ENCODE measurements around the gene SLFN12L. TPM values are rescaled to one million over a fixed set of nuclear protein-coding genes. Genes with fewer than 3 reads are reported as not detected.

SLFN12L gene
- total and polyA plus RNA-seq, 10 of the 15 experiments (the other 5 are each of a cell fraction or from before 2014, with no cell fraction given), result 1.0 to 21.3 (median 9.4) TPM

DNA sequence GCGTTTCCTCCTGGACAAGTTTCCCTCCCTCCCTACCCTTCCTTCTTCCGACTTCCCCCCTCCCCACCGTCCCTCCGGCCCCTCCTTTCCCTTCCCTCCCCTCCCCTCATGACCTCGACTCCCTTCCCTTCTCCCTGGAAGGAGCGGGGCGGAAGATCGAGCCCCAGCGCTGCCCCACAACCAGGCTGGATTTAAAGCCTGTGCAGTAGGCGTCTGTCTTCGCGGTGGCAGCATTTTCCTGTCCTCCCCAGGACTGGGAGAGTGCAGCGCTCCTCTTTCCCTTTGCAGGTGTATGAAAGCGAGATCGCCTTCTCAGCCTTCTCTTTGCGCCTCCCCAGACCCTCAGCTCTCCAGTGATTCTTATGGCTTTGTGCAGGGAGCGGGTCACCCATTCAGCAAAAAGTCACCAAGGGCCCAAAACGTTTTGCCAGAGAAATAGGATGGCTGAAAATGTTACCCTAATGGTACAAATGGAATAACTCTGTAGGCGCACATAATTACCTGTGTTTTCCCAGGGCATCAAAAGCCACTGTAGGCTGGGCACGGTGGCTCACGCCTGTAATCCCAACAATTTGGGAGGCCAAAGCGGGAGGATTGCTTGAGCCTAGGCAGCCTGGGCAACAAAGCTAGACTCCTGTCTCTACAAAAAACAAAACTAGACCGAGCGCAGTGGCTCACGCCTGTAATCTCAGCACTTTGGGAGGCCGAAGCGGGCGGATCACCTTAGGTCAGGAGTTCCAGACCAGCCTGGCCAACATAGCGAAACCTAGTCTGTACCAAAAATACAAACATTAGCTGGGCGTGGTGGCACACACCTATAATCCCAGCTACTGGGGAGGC lies 40.8 kb downstream of the SLFN12L start:
- no peak for ATAC-seq
- FAIRE-seq, result no peak
- Histone ChIP-seq H3K4me2 (ENCODE audit: control insufficient read depth, insufficient read depth) (no peak overlapping the region), H3K36me3 (ENCODE audit: control insufficient read depth in 2 of 2, insufficient read depth in 2 of 2, low read length in 1 of 2) (no peaks in the 10 kb centered on the region; a peak in 2 of 4 replicates), H3K27me3 (replicated peaks in 1 of 2; ENCODE audit: control insufficient read depth in 2 of 2, insufficient read depth in 2 of 2, low read length in 1 of 2) (no peaks in the 10 kb centered on the region), H4K20me1 (ENCODE audit: control insufficient read depth, insufficient read depth) (no peaks in the 10 kb centered on the region; the same call in 1 of the 2 replicates), H3K4me3 (no peak overlapping the region), H3K4me1 (ENCODE audit: control insufficient read depth, insufficient read depth, low read length) (peaks cover 7% of the 10 kb centered on the region; the same call in 1 of the 2 replicates), H3K27ac (ENCODE audit: control insufficient read depth, insufficient read depth) (no peak overlapping the region), H3K9ac (ENCODE audit: control insufficient read depth, insufficient read depth, low read length) (no peak overlapping the region), H3K9me3 (replicated peaks; ENCODE audit: control insufficient read depth, insufficient read depth, low read length) (no peaks in the 10 kb centered on the region), H2AFZ (ENCODE audit: control insufficient read depth, low read depth, low read length) (no peak overlapping the region), H3K79me2 (ENCODE audit: control insufficient read depth, insufficient read depth, low read length) (peaks cover 3% of the 10 kb centered on the region)
- in situ Hi-C loops (cut with MboI) (no loop called here), intact Hi-C loops (cut with micrococcal nuclease; ENCODE audit: unreplicated experiment) (no loop called here)
- WGBS (ENCODE audit: insufficient coverage, insufficient replicate concordance, low lambda C conversion rate, missing lambda C conversion rate), result 92% methylated on average over 24 of the region's 30 CpGs
- CTCF ChIA-PET, result interaction anchor here (1.3 kb wide), 1 partner anchor 183 kb away, joined by 3 read pairs; no protein-coding TSS in a partner anchor
- POLR2A ChIA-PET, result interaction anchor here (0.6 kb wide), 1 partner anchor 84 kb away, joined by 3 read pairs; no protein-coding TSS in a partner anchor
- SMC1A ChIA-PET (ENCODE audit: uncharacterized antibody, unreplicated experiment), result no interaction called here
- no peak for DNase-seq (ENCODE audit: low read depth, low spot score)
- RAD21 ChIA-PET (ENCODE audit: unreplicated experiment), result no interaction called here
- no TSS peak for BruUV-seq (replicated peaks)
- TF ChIP-seq, protein P1, sequence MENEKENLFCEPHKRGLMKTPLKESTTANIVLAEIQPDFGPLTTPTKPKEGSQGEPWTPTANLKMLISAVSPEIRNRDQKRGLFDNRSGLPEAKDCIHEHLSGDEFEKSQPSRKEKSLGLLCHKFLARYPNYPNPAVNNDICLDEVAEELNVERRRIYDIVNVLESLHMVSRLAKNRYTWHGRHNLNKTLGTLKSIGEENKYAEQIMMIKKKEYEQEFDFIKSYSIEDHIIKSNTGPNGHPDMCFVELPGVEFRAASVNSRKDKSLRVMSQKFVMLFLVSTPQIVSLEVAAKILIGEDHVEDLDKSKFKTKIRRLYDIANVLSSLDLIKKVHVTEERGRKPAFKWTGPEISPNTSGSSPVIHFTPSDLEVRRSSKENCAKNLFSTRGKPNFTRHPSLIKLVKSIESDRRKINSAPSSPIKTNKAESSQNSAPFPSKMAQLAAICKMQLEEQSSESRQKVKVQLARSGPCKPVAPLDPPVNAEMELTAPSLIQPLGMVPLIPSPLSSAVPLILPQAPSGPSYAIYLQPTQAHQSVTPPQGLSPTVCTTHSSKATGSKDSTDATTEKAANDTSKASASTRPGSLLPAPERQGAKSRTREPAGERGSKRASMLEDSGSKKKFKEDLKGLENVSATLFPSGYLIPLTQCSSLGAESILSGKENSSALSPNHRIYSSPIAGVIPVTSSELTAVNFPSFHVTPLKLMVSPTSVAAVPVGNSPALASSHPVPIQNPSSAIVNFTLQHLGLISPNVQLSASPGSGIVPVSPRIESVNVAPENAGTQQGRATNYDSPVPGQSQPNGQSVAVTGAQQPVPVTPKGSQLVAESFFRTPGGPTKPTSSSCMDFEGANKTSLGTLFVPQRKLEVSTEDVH (IDR thresholded peaks at IDR 0.05; ENCODE audit: low read depth, partially characterized antibody), result no peak
- TF ChIP-seq ZBED1 (IDR thresholded peaks at IDR 0.05; ENCODE audit: borderline replicate concordance) (no peak), RB1 (IDR thresholded peaks at IDR 0.05; ENCODE audit: borderline replicate concordance) (no peak), SMAD1 (IDR thresholded peaks at IDR 0.05; ENCODE audit: low read depth, partially characterized antibody) (no peak), NFYB (IDR thresholded peaks at IDR 0.05; ENCODE audit: insufficient read depth, low read depth, low read length) (no peak), YBX1 (IDR thresholded peaks at IDR 0.05) (no peak), HDAC2 (IDR thresholded peaks at IDR 0.05) (no peak), SREBF1 (IDR thresholded peaks at IDR 0.05; ENCODE audit: low read length) (no peak), RUNX3 (IDR thresholded peaks at IDR 0.05; ENCODE audit: low read length) (no peak), TCF12 (IDR thresholded peaks at IDR 0.05; ENCODE audit: low read depth, low read length) (no peak), NRF1 (conservative IDR thresholded peaks at IDR 0.05; ENCODE audit: low read depth, low read length) (no peak)
- TF ChIP-seq, protein P2, sequence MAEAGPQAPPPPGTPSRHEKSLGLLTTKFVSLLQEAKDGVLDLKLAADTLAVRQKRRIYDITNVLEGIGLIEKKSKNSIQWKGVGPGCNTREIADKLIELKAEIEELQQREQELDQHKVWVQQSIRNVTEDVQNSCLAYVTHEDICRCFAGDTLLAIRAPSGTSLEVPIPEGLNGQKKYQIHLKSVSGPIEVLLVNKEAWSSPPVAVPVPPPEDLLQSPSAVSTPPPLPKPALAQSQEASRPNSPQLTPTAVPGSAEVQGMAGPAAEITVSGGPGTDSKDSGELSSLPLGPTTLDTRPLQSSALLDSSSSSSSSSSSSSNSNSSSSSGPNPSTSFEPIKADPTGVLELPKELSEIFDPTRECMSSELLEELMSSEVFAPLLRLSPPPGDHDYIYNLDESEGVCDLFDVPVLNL (IDR thresholded peaks at IDR 0.05; ENCODE audit: low read depth, low read length), result no peak
- TF ChIP-seq, protein P3, sequence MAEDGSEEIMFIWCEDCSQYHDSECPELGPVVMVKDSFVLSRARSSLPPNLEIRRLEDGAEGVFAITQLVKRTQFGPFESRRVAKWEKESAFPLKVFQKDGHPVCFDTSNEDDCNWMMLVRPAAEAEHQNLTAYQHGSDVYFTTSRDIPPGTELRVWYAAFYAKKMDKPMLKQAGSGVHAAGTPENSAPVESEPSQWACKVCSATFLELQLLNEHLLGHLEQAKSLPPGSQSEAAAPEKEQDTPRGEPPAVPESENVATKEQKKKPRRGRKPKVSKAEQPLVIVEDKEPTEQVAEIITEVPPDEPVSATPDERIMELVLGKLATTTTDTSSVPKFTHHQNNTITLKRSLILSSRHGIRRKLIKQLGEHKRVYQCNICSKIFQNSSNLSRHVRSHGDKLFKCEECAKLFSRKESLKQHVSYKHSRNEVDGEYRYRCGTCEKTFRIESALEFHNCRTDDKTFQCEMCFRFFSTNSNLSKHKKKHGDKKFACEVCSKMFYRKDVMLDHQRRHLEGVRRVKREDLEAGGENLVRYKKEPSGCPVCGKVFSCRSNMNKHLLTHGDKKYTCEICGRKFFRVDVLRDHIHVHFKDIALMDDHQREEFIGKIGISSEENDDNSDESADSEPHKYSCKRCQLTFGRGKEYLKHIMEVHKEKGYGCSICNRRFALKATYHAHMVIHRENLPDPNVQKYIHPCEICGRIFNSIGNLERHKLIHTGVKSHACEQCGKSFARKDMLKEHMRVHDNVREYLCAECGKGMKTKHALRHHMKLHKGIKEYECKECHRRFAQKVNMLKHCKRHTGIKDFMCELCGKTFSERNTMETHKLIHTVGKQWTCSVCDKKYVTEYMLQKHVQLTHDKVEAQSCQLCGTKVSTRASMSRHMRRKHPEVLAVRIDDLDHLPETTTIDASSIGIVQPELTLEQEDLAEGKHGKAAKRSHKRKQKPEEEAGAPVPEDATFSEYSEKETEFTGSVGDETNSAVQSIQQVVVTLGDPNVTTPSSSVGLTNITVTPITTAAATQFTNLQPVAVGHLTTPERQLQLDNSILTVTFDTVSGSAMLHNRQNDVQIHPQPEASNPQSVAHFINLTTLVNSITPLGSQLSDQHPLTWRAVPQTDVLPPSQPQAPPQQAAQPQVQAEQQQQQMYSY (CRISPR knock-in tag; IDR thresholded peaks at IDR 0.05), result no peak
- TF ChIP-seq, protein P4, sequence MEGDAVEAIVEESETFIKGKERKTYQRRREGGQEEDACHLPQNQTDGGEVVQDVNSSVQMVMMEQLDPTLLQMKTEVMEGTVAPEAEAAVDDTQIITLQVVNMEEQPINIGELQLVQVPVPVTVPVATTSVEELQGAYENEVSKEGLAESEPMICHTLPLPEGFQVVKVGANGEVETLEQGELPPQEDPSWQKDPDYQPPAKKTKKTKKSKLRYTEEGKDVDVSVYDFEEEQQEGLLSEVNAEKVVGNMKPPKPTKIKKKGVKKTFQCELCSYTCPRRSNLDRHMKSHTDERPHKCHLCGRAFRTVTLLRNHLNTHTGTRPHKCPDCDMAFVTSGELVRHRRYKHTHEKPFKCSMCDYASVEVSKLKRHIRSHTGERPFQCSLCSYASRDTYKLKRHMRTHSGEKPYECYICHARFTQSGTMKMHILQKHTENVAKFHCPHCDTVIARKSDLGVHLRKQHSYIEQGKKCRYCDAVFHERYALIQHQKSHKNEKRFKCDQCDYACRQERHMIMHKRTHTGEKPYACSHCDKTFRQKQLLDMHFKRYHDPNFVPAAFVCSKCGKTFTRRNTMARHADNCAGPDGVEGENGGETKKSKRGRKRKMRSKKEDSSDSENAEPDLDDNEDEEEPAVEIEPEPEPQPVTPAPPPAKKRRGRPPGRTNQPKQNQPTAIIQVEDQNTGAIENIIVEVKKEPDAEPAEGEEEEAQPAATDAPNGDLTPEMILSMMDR (IDR thresholded peaks at IDR 0.05 in 2 of 3, conservative IDR thresholded peaks at IDR 0.05 in 1 of 3; ENCODE audit: control insufficient read depth in 2 of 3, extremely low read depth in 1 of 3, insufficient read depth in 1 of 3, low read depth in 3 of 3, low read length in 3 of 3), result no peak

Data from GM12878 (cell line).